ENCODE results near the gene KIF7. TPM values are rescaled to one million over a fixed set of nuclear protein-coding genes. Genes with fewer than 3 reads are reported as not detected.

Gene KIF7, protein sequence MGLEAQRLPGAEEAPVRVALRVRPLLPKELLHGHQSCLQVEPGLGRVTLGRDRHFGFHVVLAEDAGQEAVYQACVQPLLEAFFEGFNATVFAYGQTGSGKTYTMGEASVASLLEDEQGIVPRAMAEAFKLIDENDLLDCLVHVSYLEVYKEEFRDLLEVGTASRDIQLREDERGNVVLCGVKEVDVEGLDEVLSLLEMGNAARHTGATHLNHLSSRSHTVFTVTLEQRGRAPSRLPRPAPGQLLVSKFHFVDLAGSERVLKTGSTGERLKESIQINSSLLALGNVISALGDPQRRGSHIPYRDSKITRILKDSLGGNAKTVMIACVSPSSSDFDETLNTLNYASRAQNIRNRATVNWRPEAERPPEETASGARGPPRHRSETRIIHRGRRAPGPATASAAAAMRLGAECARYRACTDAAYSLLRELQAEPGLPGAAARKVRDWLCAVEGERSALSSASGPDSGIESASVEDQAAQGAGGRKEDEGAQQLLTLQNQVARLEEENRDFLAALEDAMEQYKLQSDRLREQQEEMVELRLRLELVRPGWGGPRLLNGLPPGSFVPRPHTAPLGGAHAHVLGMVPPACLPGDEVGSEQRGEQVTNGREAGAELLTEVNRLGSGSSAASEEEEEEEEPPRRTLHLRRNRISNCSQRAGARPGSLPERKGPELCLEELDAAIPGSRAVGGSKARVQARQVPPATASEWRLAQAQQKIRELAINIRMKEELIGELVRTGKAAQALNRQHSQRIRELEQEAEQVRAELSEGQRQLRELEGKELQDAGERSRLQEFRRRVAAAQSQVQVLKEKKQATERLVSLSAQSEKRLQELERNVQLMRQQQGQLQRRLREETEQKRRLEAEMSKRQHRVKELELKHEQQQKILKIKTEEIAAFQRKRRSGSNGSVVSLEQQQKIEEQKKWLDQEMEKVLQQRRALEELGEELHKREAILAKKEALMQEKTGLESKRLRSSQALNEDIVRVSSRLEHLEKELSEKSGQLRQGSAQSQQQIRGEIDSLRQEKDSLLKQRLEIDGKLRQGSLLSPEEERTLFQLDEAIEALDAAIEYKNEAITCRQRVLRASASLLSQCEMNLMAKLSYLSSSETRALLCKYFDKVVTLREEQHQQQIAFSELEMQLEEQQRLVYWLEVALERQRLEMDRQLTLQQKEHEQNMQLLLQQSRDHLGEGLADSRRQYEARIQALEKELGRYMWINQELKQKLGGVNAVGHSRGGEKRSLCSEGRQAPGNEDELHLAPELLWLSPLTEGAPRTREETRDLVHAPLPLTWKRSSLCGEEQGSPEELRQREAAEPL (N-terminal part only)
- 0.02 TPM for total RNA-seq (2013)
- not detected for polyA plus RNA-seq
- polyA minus RNA-seq, result not detected in 2 replicates
- 0 to 0.92 (median 0.03) reads per million in 11 experiments for total RNA-seq

- peaks cover 7 to 15% of the 10 kb centered on the region in 2 donors for H3K36me3 Mint-ChIP-seq
- H3K4me3 ChIP-seq (replicated peaks in 1 of 3; ENCODE audit: low read depth in 2 of 3, low read length in 3 of 3), result peak within 1 kb of the TSS in 1 of 3 experiments; percentile 60
- peak within 1 kb of the TSS; percentile 65 for H3K4me2 ChIP-seq (replicated peaks; ENCODE audit: extremely low read depth, low read length, poor library complexity, severe bottlenecking)
- peaks cover 14% of the 10 kb centered on the region for H3K4me1 Mint-ChIP-seq
- peak within 1 kb of the TSS; percentile 11 for H3K9ac ChIP-seq (ENCODE audit: insufficient read depth, low read length, poor library complexity, severe bottlenecking)
- peaks cover 7 to 14% of the 10 kb centered on the region in 2 donors for H3K4me1 ChIP-seq (ENCODE audit: control insufficient read depth in 1 of 2, insufficient read depth in 2 of 2, low read length in 2 of 2)
- TF ChIP-seq CTCF (IDR thresholded peaks at IDR 0.05), result no peak
- intact Hi-C loops (cut with micrococcal nuclease), result no loop called here
- H2AFZ ChIP-seq (ENCODE audit: insufficient read depth, low read depth, low read length, poor library complexity, severe bottlenecking), result peak within 1 kb of the TSS; percentile 67
- H3K27ac ChIP-seq (ENCODE audit: low read depth in 1 of 2, low read length in 2 of 2), result no peak within 1 kb of the TSS
- WGBS (ENCODE audit: insufficient coverage), result under 1% methylated on average over 63 of the region's 87 CpGs
- H3K27me3 Mint-ChIP-seq (ENCODE audit: low read depth in 3 of 3), result peaks cover 28 to 53% (median 44%) of the 10 kb centered on the region in 3 donors
- peak within 1 kb of the TSS in 1 of 7 donors; percentile 50 for H3K27ac Mint-ChIP-seq
- no peaks in the 10 kb centered on the region for H3K36me3 ChIP-seq (replicated peaks in 1 of 2; ENCODE audit: control insufficient read depth in 1 of 2, insufficient read depth in 2 of 2, low read length in 2 of 2)
- peaks cover 0 to 9% (median 7%) of the 10 kb centered on the region in 7 donors for H3K9me3 Mint-ChIP-seq
- peaks cover 30 to 36% of the 10 kb centered on the region in 2 donors for H3K27me3 ChIP-seq (ENCODE audit: control insufficient read depth in 2 of 2, insufficient read depth in 2 of 2, low read length in 2 of 2)
- H3K79me2 ChIP-seq (ENCODE audit: insufficient read depth, low read length), result no peaks in the 10 kb centered on the region
- no peaks in the 10 kb centered on the region for H3K9me3 ChIP-seq (replicated peaks in 1 of 2; ENCODE audit: control insufficient read depth in 1 of 2, insufficient read depth in 1 of 2, low read length in 2 of 2)
- no peak for DNase-seq
- H3K4me3 Mint-ChIP-seq, result peak within 1 kb of the TSS; percentile 54 to 93
- no peaks in the 10 kb centered on the region for H4K20me1 ChIP-seq (ENCODE audit: insufficient read depth, low read length)
These were observed at the start of gene KIF7 for GRCh38 chr15:89654847-89655805. Gene KIF7 (minus strand): TSS chr15:89655467. CDS start chr15:89652930, 2,537 bp downstream.
